HepG2 (cell line): ENCODE measurements around the gene TMEM8B. TPM values are rescaled to one million over a fixed set of nuclear protein-coding genes. Genes with fewer than 3 reads are reported as not detected.

ENCODE experiments used
- ATF7-NPFF ChIP-seq: sonication (generic); formaldehyde crosslinking; IDR thresholded peaks from 2 replicates; pipeline ENCODE4 v1.8.1; 2023; ENCODE audit warnings: mild to moderate bottlenecking, low read depth, missing genetic modification reagents, moderate library complexity
- ATM ChIP-seq: fragments of 450-650 bp; IDR thresholded peaks from 2 replicates; pipeline ENCODE4 v1.7.1; 2017; ENCODE audit warnings: mild to moderate bottlenecking, borderline replicate concordance
- CENPBD1 ChIP-seq: sonication (generic); formaldehyde crosslinking; IDR thresholded peaks from 2 replicates; pipeline ENCODE4 v1.8.0; 2022; ENCODE audit warnings: missing genetic modification reagents, low read depth, mild to moderate bottlenecking, borderline replicate concordance
- EP300 ChIP-seq, 3 experiments: sonication (generic) in 1 of 3; formaldehyde crosslinking in 1 of 3; IDR thresholded peaks; 2 replicates each; pipeline versions ENCODE4 v1.5.1 to v1.6.1; 2011 to 2020; ENCODE audit warnings: low read depth in 2 of 3, low read length in 2 of 3, borderline replicate concordance in 1 of 3, improper control_type of control experiment in 1 of 3, mild to moderate bottlenecking in 1 of 3, missing genetic modification reagents in 1 of 3, moderate library complexity in 1 of 3
- FOSL2 ChIP-seq: sonication (generic); formaldehyde crosslinking; IDR thresholded peaks from 2 replicates; pipeline ENCODE4 v1.4.0; 2020; ENCODE audit warnings: missing genetic modification reagents
- GZF1 ChIP-seq: sonication (generic); formaldehyde crosslinking; IDR thresholded peaks from 2 replicates; pipeline ENCODE4 v1.5.1; 2020; ENCODE audit warnings: mild to moderate bottlenecking, missing genetic modification reagents
- KDM2A ChIP-seq: sonication (generic); formaldehyde crosslinking; IDR thresholded peaks from 2 replicates; pipeline ENCODE4 v1.4.0; 2020; ENCODE audit warnings: low read depth, missing genetic modification reagents, borderline replicate concordance
- MED8 ChIP-seq: sonication (generic); formaldehyde crosslinking; IDR thresholded peaks from 2 replicates; pipeline ENCODE4 v1.8.1; 2023; ENCODE audit warnings: mild to moderate bottlenecking, missing genetic modification reagents; ENCODE audit not compliant: insufficient replicate concordance
- NR2F6 ChIP-seq, 2 experiments: IDR thresholded peaks; 2 replicates each; pipeline ENCODE4 v1.6.1; 2016; ENCODE audit warnings: antibody characterized with exemption in 1 of 2, mild to moderate bottlenecking in 1 of 2
- RFXAP ChIP-seq: sonication (generic); formaldehyde crosslinking; IDR thresholded peaks from 2 replicates; pipeline ENCODE4 v1.4.0; 2020; ENCODE audit warnings: missing genetic modification reagents, borderline replicate concordance
- SMC3 ChIP-seq: IDR thresholded peaks from 2 replicates; pipeline ENCODE4 v1.6.1; 2011; ENCODE audit warnings: low read length, improper control_type of control experiment
- SNAPC2 ChIP-seq: sonication (generic); formaldehyde crosslinking; IDR thresholded peaks from 2 replicates; pipeline ENCODE4 v1.8.1; 2022; ENCODE audit warnings: mild to moderate bottlenecking, missing genetic modification reagents
- SP2 ChIP-seq: sonication (generic); formaldehyde crosslinking; IDR thresholded peaks from 2 replicates; pipeline ENCODE4 v1.5.1; 2020; ENCODE audit warnings: mild to moderate bottlenecking, missing genetic modification reagents
- SUZ12 ChIP-seq: fragments of 150-350 bp; IDR thresholded peaks from 2 replicates; pipeline ENCODE4 v1.6.1; 2014; ENCODE audit warnings: low read depth, low read length
- TAF15 ChIP-seq: fragments of 200-400 bp; formaldehyde crosslinking; IDR thresholded peaks from one replicate; pipeline ENCODE4 v1.6.1; 2018; ENCODE audit warnings: mild to moderate bottlenecking, low read depth, low read length; ENCODE audit not compliant: poor library complexity, severe bottlenecking
- ZFP62 ChIP-seq: sonication (generic); formaldehyde crosslinking; IDR thresholded peaks from 2 replicates; pipeline ENCODE4 v1.4.0; 2020; ENCODE audit warnings: missing genetic modification reagents
- ZNF563 ChIP-seq: sonication (generic); formaldehyde crosslinking; IDR thresholded peaks from 2 replicates; pipeline ENCODE4 v1.8.0; 2022; ENCODE audit warnings: mild to moderate bottlenecking, moderate library complexity, missing genetic modification reagents
- ZNF619 ChIP-seq: sonication (generic); formaldehyde crosslinking; IDR thresholded peaks from 2 replicates; pipeline ENCODE4 v1.4.0; 2020; ENCODE audit warnings: mild to moderate bottlenecking, missing genetic modification reagents
- ZNF839 ChIP-seq: sonication (generic); formaldehyde crosslinking; IDR thresholded peaks from 2 replicates; pipeline ENCODE4 v1.4.0; 2020; ENCODE audit warnings: missing genetic modification reagents, mild to moderate bottlenecking, borderline replicate concordance
- polyA plus RNA-seq, 8 experiments: library from polyadenylated mRNA; depleted of rRNA in 3 of 8; stranded (reverse) in 7 of 8; unstranded in 1 of 8; fragments of >200 nt; fragmentation: Illumina TruSeq in 4 of 8; extraction: Trizol in 4 of 8; gene quantifications; 2 replicates each; pipeline versions ENCODE4 v1.2.1 to v1.2.3, GENCODE V29; 2011 to 2016; ENCODE audit warnings: low read depth in 4 of 8, missing spikeins in 1 of 8, mixed read lengths in 1 of 8; ENCODE audit not compliant: insufficient read depth in 1 of 8
- total RNA-seq, 5 experiments: library from RNA; depleted of rRNA; stranded (reverse); fragments of >200 nt; fragmentation: Illumina TruSeq; extraction: Trizol; gene quantifications; 2 replicates each; pipeline ENCODE4 v1.2.3, GENCODE V29; 2016; ENCODE audit warnings: low read depth in 1 of 5
- TF ChIP-seq, protein P1 (sequence below): IDR thresholded peaks from 2 replicates; pipeline ENCODE4 v1.6.1; 2012; ENCODE audit warnings: inconsistent platforms
- TF ChIP-seq, protein P2 (sequence below): sonication (generic); formaldehyde crosslinking; IDR thresholded peaks from 2 replicates; pipeline ENCODE4 v1.5.0; 2020; ENCODE audit warnings: mild to moderate bottlenecking, missing genetic modification reagents, borderline replicate concordance
- TF ChIP-seq, protein P3 (sequence below): sonication (generic); formaldehyde crosslinking; conservative IDR thresholded peaks from 2 replicates; pipeline ENCODE4 v1.8.0; 2022; ENCODE audit warnings: missing genetic modification reagents
- TF ChIP-seq, protein P4 (sequence below): sonication (generic); formaldehyde crosslinking; conservative IDR thresholded peaks from 2 replicates; pipeline ENCODE4 v1.4.0; 2020; ENCODE audit warnings: missing genetic modification reagents

The TMEM8B gene
- total and polyA plus RNA-seq, 2 of the 13 experiments (the other 11 are each of a cell fraction or from before 2014, with no cell fraction given): 2.1 to 2.7 TPM

DNA sequence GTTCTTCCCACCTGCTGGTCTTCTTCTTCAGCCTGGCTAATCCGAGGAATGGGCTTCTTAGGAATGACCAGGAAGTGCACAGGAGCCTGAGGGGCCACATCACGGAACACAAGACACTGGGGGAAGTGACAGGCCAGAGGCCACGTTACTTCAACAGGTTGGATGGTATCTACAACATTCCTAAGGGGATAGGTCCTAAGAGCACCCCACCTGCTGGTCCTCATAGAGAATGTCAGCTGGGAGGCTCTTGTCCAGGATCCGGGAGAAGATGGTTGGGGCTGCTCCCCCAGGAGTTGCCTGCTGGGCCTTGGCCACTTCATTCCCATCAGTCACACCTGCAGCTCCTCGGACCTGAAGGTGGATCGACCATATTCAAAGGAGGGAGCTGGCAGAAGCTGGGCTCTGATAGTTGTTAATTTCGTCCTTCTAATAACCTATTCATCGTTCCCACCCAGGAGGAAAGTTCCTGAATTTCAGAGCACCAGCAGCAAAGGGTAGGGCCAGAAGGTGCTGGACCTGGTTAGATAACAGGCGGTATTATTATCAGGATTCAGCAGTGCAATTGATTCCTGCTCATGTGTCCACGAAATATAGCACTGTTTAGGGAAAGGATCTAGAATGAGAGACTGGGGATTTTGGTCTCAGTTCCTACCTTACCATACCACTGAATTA is 15.5 kb upstream of the TMEM8B start (continued):
- TF ChIP-seq, protein P1, sequence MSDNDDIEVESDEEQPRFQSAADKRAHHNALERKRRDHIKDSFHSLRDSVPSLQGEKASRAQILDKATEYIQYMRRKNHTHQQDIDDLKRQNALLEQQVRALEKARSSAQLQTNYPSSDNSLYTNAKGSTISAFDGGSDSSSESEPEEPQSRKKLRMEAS: no peak
- TF ChIP-seq KDM2A (CRISPR knock-in tag) (no peak), ZNF619 (no peak), ZNF839 (CRISPR knock-in tag) (no peak), TAF15 (no peak), SUZ12 (no peak), ATF7-NPFF (CRISPR knock-in tag) (no peak), FOSL2 (no peak), GZF1 (CRISPR knock-in tag) (no peak), CENPBD1 (CRISPR knock-in tag) (no peak), ZFP62 (CRISPR knock-in tag) (no peak), NR2F6 (IDR thresholded peaks at IDR 0.05) (no peak), NR2F6 (CRISPR knock-in tag; IDR thresholded peaks at IDR 0.05) (no peak; the same call in 1 of the 2 replicates), EP300 (IDR thresholded peaks at IDR 0.05; ENCODE audit: low read depth in 2 of 2, low read length in 2 of 2) (no peak), EP300 (CRISPR knock-in tag; IDR thresholded peaks at IDR 0.05; ENCODE audit: borderline replicate concordance) (no peak), SP2 (CRISPR knock-in tag) (no peak), ZNF563 (CRISPR knock-in tag) (no peak), SNAPC2 (CRISPR knock-in tag) (no peak), RFXAP (CRISPR knock-in tag) (no peak), MED8 (CRISPR knock-in tag) (no peak), SMC3 (peak; percentile 38), ATM (no peak)
- TF ChIP-seq, protein P2, sequence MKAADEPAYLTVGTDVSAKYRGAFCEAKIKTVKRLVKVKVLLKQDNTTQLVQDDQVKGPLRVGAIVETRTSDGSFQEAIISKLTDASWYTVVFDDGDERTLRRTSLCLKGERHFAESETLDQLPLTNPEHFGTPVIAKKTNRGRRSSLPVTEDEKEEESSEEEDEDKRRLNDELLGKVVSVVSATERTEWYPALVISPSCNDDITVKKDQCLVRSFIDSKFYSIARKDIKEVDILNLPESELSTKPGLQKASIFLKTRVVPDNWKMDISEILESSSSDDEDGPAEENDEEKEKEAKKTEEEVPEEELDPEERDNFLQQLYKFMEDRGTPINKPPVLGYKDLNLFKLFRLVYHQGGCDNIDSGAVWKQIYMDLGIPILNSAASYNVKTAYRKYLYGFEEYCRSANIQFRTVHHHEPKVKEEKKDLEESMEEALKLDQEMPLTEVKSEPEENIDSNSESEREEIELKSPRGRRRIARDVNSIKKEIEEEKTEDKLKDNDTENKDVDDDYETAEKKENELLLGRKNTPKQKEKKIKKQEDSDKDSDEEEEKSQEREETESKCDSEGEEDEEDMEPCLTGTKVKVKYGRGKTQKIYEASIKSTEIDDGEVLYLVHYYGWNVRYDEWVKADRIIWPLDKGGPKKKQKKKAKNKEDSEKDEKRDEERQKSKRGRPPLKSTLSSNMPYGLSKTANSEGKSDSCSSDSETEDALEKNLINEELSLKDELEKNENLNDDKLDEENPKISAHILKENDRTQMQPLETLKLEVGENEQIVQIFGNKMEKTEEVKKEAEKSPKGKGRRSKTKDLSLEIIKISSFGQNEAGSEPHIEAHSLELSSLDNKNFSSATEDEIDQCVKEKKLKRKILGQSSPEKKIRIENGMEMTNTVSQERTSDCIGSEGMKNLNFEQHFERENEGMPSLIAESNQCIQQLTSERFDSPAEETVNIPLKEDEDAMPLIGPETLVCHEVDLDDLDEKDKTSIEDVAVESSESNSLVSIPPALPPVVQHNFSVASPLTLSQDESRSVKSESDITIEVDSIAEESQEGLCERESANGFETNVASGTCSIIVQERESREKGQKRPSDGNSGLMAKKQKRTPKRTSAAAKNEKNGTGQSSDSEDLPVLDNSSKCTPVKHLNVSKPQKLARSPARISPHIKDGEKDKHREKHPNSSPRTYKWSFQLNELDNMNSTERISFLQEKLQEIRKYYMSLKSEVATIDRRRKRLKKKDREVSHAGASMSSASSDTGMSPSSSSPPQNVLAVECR (CRISPR knock-in tag): no peak
- TF ChIP-seq, protein P3, sequence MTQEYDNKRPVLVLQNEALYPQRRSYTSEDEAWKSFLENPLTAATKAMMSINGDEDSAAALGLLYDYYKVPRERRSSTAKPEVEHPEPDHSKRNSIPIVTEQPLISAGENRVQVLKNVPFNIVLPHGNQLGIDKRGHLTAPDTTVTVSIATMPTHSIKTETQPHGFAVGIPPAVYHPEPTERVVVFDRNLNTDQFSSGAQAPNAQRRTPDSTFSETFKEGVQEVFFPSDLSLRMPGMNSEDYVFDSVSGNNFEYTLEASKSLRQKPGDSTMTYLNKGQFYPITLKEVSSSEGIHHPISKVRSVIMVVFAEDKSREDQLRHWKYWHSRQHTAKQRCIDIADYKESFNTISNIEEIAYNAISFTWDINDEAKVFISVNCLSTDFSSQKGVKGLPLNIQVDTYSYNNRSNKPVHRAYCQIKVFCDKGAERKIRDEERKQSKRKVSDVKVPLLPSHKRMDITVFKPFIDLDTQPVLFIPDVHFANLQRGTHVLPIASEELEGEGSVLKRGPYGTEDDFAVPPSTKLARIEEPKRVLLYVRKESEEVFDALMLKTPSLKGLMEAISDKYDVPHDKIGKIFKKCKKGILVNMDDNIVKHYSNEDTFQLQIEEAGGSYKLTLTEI (CRISPR knock-in tag): no peak
- TF ChIP-seq, protein P4, sequence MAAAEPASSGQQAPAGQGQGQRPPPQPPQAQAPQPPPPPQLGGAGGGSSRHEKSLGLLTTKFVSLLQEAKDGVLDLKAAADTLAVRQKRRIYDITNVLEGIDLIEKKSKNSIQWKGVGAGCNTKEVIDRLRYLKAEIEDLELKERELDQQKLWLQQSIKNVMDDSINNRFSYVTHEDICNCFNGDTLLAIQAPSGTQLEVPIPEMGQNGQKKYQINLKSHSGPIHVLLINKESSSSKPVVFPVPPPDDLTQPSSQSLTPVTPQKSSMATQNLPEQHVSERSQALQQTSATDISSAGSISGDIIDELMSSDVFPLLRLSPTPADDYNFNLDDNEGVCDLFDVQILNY (CRISPR knock-in tag): no peak
